Peyer's patch (tissue), 4 donors: ENCODE results near the gene DCC.

Experiments
- CTCF ChIP-seq, 6 experiments: fragments of 450-650 bp in 4 of 6; fragments of 200-600 bp in 2 of 6; sonication (generic) in 1 of 6; IDR thresholded peaks; one replicate each; pipeline ENCODE4 v1.5.1; 2017 to 2019; ENCODE audit warnings: antibody characterized with exemption in 6 of 6, mild to moderate bottlenecking in 3 of 6, moderate library complexity in 1 of 6
- POLR2A ChIP-seq, 2 donors: fragments of 450-650 bp; IDR thresholded peaks; one replicate each; pipeline ENCODE4 v1.5.1; 2017; ENCODE audit warnings: antibody characterized with exemption in 2 of 2, mild to moderate bottlenecking in 2 of 2, moderate library complexity in 2 of 2

GRCh38 chr18:53536908-53537307, 1196.9 kb downstream of the DCC start:
- no peak for TF ChIP-seq POLR2A (IDR thresholded peaks at IDR 0.05)
- TF ChIP-seq CTCF (IDR thresholded peaks at IDR 0.05) = no peak
